ENCODE data around the gene RHOC.
A peak's percentile ranks its signal among the peaks of the same experiment; 100 is the strongest.
"Not testable (repeated sequence)": the region's sequence is repeated elsewhere in the genome, so short reads cannot be mapped to it uniquely, and the experiment has no call there.

Gene RHOC

DNA sequence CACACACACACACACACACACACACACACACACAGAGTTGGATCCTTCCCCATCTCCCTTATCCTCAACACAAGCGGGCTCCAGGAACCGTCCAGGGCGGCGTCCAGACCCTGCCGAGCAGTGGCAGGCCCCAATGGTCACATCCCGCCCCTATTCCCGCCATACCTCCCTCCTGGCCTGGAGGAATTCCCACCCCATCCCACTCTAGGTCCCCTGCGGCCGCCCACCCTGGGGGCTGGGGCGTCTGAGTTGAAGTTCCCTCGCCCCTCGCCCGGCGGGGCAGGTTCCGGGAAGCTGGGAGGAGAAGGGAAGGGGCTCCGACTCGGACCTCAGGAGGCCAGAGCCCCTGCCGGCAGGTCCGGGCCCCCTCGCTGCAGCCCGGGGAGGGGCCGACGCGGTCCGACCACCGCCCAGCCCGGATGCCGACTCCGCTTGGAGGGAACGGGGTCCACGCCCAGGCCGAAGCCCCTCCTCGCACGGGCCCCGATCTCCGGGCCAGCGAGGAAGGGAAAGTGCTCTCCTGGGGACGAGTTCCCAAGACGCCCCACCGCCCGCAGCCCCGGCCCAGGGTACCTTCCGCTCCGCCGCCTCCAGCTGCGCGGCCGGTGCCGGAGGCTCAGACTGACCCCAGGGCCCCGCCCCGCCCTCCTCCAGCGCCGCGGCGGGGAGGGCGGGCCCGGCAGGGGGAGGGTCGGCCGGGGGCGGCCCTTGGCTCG is at the start of gene RHOC:
Gene RHOC (minus strand): TSS at position 623 of the 716 bp plus-strand sequence. CDS start 3,328 bp downstream, outside the sequence.
- peak; percentile 53 to 58 for DNase-seq

DNA sequence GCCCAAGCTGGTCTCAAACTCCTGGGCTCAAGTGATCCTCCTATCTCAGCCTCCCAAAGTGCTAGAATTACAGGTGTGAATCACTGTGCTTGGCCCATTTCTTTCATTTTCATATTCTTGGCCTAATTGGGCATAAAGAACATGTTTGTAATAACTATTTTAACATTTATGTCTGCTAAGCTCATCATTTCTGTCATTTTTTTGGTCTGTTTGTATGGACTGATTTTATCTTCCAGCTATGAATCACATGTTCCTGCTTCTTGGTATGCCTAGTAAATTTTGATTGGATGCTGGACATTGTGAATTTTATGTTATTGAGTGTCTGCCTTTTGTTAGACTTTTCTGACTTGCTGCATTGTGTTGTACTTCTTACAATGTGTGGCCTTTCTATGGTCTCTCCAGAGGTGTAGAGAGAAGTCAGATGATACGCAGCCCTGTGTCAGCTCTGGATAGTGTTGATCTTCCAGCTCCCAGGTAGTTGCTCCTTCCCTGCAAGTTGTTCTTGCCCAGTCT is 47.2 kb upstream of the RHOC start:
- DNase-seq: no peak

DNA sequence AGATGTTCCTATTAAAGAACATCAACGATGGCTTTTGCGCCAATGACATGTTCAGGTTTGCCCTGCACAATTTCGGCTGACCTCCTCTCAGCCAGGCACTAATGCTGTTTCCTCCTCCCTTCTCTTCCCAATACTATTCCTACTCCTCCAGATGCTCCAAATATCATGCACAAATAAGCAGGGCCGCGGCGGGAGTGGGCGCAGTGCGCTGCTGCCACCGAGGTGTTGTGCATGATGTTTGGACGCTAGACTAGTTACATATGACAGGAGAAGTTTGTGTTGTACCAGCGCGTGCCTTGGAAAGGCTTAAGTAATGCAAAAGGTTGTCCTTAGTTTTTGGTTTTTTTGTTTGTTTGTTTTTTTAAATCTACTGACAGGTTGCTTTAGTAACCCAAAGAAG is 41.5 kb upstream of the RHOC start:
- DNase-seq: no peak

DNA sequence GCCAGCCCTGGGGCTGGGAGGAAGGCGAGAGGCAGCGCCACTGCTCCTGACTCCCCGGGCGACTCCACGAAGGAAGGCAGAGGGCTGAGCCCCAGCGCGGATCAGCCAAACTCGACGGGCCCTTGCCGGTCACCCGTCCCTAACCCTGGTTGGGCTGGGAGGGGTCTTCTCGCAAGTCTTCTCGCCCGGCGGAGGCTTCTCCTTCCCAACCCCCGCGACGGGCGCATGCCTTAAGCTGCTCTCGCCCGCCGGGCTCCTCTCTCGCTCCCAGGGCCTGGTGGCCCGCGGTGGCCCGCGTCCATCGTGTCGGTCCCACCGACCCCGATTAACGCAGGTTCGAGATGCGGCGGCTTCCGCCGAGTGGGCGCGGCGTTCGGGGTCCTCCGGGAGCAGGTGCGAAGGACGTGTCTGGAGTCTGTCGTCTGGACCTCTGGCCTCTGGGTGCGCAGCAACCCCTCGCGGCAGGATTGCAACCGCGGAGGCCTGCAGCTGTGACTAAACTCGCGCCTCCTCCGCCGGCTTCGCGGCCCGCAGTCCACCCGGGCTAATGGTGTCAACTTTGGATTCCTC is 37.2 kb upstream of the RHOC start:
- DNase-seq: no peak

DNA sequence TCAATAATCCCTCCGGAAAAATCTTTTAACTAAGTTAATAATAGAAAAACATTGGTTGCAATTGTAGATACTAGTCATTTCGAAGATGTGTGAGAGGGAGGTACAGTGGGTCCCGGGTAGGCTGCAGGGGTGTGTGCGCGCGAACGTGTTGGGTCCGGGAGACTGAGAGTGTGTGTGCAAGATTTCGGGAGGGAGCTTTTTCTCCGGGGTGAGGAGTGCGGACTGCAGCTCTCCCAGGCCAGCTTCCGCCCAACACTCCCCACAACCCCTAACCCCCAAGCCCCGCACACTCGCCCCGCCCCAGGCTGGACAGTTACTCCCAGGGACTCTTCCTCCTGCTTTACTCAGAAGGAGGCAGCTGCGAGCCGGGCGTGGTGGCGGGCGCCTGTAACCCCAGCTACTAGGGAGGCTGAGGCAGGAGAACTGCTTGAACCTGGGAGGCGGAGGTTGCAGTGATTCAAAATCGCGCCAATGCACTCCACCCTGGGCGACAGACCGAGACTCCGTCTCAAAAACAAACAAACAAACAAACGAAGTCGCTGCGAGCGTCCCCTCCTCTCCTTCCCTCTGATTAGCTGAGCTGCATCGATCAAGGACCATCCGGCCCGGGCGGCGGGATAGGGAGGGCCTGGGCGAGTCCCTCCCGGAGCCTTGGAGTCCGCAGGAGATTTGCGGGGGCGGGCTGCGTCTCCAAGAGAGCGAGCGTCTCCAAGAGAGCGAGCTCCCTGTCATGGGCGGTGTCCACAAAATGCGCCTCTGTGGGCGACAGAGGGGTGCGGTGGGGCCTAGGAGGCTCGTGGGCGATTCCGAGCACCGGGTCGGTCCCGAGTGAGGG is 36.5 kb upstream of the RHOC start:
- DNase-seq: no peak

DNA sequence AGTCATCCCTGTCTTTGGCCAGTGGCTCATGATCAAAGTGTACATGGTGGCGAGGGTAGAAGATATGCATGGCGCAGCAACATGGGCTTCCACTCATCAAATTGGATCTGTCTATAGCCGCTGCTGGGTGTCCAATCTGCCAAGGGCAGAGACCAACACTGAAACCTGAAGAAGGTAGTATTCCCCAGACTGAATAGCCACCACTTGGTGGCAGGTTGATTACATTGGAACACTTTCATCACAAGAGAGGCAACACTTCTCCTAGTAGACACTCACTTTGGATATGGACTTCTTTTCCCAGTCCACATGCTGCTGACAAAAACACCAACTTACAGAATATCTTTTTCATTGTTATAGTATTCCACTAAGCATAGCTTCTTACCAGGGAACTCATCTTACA is 30.6 kb upstream of the RHOC start:
- DNase-seq: no peak

DNA sequence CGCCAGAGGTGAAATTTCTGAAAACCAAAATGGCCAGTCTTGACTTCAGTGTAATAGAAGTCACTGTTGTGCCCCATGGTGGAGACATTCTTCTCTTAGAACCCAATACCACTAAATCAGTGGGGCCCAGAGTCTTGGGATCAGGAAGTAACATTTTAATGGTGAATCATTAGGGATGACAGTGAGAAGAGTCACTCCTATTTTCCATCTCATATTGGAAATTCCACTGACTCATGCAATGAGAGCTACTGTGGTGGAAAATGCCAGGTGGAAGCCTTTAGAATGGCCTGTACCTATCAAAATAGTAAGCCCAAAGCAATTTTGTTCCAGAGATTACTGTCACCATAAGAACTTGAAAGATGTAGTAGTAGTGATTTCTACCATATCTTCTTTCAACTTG is 28.8 kb upstream of the RHOC start:
- DNase-seq: no peak

DNA sequence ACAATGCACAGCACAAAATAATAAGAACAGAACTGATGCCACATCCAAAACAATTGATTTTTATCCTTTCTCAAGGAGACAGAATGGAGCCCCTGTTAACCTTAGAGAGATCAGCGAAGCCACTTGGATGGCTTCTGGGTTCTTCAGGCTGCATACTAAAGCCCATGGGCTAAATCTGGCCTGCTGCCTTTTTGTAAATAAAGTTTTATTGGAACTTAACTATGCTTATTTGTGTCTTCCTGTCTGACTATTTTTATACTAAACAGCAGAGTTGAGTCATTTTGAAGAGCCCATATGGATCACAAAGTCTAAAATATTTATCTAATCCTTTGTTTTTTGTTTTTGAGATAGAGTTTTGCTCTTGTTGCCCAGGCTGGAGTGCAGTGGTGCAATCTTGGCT is 24.5 kb upstream of the RHOC start:
- no peak for DNase-seq

DNA sequence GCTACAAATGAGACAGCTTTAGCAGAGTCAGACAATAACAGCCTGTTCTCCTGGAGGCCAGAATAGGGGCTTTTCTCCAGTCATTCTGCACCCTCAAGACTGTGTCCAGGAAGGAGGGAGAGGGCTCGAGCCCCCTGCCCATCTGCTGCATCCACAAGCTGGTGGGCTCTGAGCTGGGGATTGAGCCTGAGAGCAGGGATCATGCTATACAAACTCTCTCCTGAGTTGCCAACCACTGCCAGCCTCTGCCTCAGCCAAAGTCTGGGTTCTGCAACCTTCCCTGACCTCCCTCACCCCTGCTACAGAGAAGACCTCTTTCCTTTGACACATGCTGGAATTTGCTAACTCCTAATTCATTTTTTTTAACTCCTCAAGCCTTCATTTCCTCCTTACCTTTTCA is 23.0 kb upstream of the RHOC start:
- no peak for DNase-seq

DNA sequence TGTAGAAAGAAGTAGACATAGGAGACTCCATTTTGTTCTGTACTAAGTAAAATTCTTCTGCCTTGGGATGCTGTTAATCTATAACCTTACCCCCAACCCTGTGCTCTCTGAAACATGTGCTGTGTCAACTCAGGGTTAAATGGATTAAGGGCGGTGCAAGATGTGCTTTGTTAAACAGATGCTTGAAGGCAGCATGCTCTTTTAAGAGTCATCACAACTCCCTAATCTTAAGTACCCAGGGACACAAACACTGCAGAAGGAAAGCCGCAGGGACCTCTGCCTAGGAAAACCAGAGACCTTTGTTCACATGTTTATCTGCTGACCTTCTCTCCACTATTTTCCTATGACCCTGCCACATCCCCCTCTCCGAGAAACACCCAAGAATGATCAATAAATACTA is 22.1 kb upstream of the RHOC start:
- DNase-seq: not testable (repeated sequence)

DNA sequence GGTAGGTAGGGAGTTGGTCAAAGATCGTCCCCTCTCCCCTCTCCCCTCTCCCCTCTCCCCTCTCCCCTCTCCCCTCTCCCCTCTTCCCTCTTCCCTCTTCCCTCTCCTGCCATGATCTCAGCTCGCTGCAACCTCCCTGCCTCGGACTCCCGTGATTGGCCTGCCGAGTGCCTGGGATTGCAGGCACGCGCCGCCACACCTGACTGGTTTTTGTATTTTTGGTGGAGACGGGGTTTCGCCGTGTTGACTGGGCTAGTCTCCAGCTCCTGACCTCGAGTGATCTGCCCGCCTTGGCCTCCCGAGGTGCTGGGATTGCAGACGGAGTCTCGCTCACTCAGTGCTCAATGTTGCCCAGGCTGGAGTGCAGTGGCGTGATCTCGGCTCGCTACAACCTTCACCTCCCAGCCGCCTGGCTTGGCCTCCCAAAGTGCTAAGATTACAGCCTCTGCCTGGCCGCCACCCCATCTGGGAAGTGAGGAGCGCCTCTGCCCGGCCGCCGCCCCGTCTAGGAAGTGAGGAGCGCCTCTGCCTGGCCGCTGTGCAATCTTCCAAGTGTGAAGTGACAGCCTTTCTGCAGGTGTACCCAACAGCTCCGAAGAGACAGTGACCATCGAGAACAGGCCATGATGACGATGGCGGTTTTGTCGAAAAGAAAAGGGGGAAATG is 21.5 kb upstream of the RHOC start:
- not testable (repeated sequence) for DNase-seq

DNA sequence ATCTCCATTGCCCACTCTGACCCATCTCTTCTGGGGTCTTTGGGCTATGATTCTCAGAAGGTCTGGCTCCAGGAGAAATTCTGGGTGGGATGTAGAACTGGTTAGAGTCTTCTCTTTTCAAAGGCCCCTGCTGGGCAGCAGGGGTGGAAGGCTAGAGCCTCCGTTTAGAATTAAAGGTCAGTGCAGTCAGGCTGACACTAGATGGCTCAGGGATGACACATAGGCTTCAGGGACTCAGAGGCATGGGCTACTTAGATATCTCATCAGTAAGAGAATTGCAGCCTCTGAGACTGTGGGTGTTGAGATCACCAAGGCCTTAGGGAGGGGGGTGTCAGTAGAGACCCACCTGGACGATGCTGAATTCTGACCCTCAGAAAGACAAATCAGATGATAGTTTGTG is 20.8 kb upstream of the RHOC start:
- DNase-seq: no peak

DNA sequence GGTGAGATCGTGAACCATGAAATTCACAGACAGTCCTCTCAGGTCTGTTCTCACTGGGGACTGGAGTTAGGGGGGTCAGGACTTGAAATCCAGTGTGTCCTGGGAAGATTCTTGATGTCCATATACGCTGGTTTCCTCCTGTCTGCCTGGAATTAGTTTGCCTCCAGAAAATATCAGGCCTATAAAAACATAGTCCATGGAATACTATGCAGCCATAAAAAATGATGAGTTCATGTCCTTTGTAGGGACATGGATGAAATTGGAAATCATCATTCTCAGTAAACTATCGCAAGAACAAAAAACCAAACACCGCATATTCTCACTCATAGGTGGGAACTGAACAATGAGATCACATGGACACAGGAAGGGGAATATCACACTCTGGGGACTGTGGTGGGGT is 17.3 kb upstream of the RHOC start:
- not testable (repeated sequence) for DNase-seq

DNA sequence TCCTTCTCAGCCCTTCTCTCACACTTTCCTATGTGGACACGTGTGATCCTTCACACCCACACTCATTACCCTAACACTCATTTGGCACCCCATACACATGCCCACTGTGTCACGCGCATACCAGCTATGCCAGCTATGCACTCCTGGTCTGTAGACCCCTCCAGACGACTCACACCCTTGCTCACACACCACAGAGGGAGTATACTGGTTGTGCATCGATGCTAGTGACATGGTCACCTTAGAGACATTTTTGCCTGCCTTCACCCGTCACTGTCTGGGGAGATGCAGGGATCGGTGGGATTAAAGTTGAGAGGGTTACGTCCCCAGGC is 16.5 kb upstream of the RHOC start:
- DNase-seq: no peak

DNA sequence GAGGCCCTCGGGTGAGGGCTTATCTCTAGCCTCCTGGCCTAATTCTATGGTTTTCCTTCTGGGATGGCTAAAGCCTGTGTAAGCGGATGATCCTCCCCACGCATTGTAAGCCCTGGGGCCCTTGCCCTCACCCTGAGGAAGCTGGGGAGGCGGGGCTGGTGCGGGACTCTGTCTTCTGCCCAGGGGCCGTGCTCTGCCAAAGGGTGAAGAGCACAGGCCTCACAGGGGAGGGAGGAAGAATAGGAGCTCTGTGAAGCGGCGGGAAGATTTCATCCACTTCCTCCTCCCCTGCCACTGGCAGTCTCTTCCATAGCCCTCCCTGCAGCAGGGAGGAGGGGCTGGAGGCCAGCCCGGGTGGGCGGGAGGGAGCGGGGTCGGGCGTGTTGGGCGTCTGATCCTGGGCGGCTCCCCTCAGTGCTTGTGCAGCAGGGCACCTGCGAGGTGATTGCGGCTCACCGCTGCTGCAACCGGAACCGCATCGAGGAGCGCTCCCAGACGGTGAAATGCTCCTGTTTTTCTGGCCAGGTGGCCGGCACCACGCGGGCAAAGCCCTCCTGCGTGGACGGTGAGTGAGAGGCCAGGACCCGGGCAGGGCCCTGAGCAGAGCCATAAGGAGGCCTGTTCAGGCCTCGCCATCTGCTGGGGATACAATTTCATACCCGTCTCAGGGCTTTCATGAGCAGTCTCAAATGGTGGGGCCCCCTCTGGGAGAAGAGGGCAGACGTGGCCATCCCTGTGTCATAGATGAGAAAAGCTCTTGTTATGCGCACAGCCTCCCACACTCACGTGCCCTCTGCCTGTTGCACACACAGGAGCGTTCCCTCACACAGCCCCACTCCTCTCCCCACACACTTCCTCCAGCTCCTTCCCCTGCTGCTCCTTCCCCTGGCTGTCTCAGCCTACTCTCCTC is 15.9 kb upstream of the RHOC start:
- no peak for DNase-seq

DNA sequence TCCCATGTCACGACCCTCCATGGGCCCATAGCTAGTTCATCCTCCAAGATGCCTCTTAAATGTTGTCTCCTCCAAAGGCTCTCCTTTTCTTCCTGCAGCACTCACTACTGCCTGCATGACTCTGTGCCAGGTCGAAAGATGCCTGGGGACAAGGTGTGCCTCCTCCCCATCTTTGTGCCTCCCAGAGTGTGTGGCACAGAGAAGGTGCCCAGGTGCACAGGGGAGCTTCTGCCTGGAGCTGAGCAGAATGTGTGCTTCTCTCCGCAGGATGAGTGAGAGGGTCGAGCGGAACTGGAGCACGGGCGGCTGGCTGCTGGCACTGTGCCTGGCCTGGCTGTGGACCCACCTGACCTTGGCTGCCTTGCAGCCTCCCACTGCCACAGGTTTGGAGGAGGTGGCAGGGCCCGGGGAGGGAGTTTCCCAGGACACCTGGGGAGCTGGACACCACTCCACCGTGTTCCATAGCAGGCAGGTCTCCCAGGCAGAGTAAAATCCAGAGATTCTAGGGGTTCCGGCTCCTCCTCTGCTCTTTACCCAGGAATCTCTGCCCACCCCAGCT is 15.1 kb upstream of the RHOC start:
- no peak for DNase-seq

DNA sequence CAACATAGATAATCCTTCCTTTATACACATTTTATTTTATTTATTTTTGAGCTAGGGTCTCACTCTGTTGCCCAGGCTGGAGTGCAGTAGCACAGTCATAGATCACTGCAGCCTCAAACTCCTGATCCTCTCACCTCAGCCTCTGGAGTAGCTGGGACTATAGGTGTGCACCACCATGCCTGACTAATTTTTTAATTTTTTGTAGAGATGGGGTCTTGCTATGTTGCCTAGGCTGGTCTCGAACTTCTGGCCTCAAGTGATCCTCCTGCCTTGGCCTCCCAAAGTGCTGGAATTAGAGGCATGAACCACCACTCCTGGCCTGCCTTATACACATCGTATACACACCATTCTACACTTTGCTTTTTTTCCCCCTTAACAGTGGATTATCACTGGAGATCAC is 14.4 kb upstream of the RHOC start:
- not testable (repeated sequence) for DNase-seq

DNA sequence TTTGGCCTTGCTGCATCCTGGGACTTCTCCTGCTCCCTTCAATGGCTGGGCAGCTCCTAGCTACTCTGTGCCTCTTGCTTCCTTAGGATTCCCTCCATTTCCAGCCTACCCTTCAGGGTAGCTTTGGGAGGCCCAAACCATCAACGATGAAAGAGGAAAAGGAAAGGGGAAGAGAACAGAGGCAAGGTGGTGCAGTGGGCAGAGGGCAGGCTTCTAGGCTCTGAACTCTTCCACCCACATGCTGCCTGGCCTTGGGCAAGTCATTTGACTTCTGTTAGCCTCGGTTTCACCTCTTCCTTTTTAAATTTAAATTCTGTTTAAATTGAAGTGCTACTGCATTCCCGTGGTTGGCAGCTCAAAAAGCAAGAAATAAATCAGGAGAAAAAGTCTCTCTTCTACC is 13.9 kb upstream of the RHOC start:
- no peak for DNase-seq

DNA sequence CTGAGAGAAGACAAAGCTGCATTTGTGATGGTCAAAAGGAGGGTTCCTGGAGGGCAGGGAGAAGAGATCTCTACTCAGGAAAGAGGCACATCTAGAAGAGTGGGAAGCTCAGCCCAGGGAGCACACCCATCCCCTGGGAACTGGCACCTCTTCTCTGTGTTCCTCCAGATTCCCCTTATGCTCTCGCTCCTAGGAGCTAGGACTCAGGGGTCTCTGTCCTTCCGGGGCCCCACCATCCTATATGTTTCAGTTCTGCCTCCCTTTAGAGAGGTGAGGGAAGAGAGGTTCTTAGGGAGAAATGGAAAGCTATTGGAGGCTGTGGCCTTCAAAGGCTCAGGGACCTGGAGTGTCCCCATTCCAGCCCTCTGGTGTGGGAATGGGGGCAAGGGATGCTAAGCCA is 12.8 kb upstream of the RHOC start:
- DNase-seq: no peak

DNA sequence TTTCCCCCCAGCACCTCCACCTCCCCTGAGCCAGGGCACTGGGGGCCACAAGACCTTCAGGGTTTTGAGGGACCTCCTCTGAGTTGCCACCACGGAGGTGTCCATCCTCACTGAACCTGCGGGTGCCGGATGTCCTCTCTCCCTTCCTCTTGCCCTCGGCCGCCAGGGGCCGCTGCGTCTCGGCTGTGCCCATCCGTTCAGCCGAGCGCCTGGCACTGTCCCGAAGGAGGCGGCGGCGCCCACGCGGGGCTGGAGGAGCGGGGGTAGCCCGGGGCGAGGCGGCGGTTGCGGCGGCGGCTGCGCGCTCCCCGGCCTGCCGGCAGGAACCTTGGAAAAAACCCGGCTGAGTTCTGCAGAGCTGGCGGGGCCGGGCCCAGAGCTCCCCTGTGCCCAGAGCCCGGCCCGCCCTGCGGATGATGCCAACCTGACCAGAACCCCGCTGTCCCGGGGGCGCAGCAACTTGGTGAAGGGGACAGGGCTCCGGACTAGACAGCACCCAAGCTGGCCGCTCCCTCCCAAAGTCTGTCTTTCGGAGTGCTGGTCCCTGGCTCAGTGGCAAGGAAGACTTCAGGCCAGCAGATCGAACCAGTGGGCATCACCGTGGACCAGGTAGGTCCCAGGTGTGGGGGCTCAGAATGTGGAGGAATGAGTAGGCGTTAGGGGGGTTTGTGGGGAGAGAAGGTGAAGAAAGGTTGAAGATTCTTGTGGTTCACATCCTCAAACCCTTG is 11.9 kb upstream of the RHOC start:
- peak; percentile 81 to 85 for DNase-seq

DNA sequence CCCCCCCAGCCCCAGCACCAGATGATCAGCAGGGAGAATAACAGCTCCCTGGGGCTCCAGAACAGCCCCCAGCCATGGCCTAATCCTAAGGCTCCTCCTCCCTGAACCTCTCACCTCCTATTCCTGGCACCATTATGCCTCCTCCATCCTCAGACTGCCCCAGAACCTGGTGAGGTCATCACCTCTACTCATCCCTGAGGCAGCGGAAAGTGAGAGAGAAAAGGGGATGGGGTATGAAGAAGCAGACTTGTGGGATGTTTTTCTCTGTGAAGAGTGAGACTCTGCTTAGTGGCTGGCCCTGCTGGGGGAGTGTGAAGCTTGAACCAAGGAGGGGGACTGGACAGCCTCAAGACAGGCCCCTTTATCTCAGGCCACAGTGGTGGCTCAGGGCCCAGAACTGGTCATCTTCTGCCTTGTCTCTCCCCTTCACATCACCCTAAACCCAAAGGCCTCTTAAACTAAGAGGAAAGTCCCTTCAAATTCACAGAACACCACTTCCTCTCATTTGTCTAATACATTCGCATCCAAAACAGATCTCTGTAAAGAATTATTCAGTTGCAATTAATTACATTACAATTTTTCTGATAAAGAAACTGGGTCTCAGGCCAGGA is 10.4 kb upstream of the RHOC start:
- no peak for DNase-seq
